Hepatocyte (in vitro differentiated cells): ENCODE data around the gene TMEM273. TPM values are rescaled to one million over a fixed set of nuclear protein-coding genes. Genes with fewer than 3 reads are reported as not detected.

ENCODE experiments used
- DNase-seq: peaks from one replicate; pipeline ENCODE4 v3.0.0-alpha.2; 2016; ENCODE audit warnings: low spot score
- H2AFZ ChIP-seq: fragments of 200-600 bp; sonication (generic); 2 replicates; pipeline ENCODE4 v1.6.0; 2016; ENCODE audit warnings: antibody characterized with exemption, mild to moderate bottlenecking
- H3K27ac ChIP-seq: fragments of 200-600 bp; sonication (generic); 2 replicates; pipeline ENCODE4 v1.5.1; 2016; ENCODE audit warnings: mild to moderate bottlenecking
- H3K27me3 ChIP-seq: fragments of 200-600 bp; sonication (generic); 2 replicates; pipeline ENCODE4 v1.6.1; 2016
- H3K36me3 ChIP-seq: fragments of 200-600 bp; sonication (generic); replicated peaks from 2 replicates; pipeline ENCODE4 v1.5.1; 2016; ENCODE audit warnings: low read depth; ENCODE audit not compliant: insufficient read depth
- H3K4me1 ChIP-seq: fragments of 200-600 bp; sonication (generic); 2 replicates; pipeline ENCODE4 v1.5.1; 2016; ENCODE audit warnings: mild to moderate bottlenecking, moderate library complexity; ENCODE audit not compliant: insufficient read depth
- H3K4me2 ChIP-seq: fragments of 200-600 bp; sonication (generic); 2 replicates; pipeline ENCODE4 v1.6.0; 2016
- H3K4me3 ChIP-seq: fragments of 200-600 bp; sonication (generic); 2 replicates; pipeline ENCODE4 v1.5.1; 2016; ENCODE audit warnings: mild to moderate bottlenecking
- H3K79me2 ChIP-seq: fragments of 200-600 bp; sonication (generic); 2 replicates; pipeline ENCODE4 v1.6.0; 2017; ENCODE audit warnings: mild to moderate bottlenecking
- H3K9me2 ChIP-seq: fragments of 200-600 bp; sonication (generic); replicated peaks from 2 replicates; pipeline ENCODE4 v1.6.0; 2017; ENCODE audit warnings: mild to moderate bottlenecking; ENCODE audit not compliant: insufficient read depth
- H3K9me3 ChIP-seq: fragments of 200-600 bp; sonication (generic); 2 replicates; pipeline ENCODE4 v1.5.1; 2016; ENCODE audit warnings: low read depth, mild to moderate bottlenecking
- H4K20me1 ChIP-seq: fragments of 200-600 bp; sonication (generic); 2 replicates; pipeline ENCODE4 v1.6.0; 2016; ENCODE audit warnings: mild to moderate bottlenecking; ENCODE audit not compliant: insufficient read depth, poor library complexity, severe bottlenecking
- EZH2 ChIP-seq: fragments of 200-600 bp; sonication (generic); IDR thresholded peaks from 2 replicates; pipeline ENCODE4 v1.6.1; 2016; ENCODE audit warnings: antibody characterized with exemption, mild to moderate bottlenecking, borderline replicate concordance
- EZH2phosphoT487 ChIP-seq: fragments of 200-600 bp; sonication (generic); IDR thresholded peaks from one replicate; pipeline ENCODE4 v1.6.1; 2018; ENCODE audit warnings: antibody characterized with exemption, mild to moderate bottlenecking, low read depth, moderate library complexity; ENCODE audit not compliant: unreplicated experiment, severe bottlenecking
- WGBS: methylation state at CpG from one replicate; pipeline ENCODE4 v1.1.6; 2016; ENCODE audit warnings: low lambda C conversion rate; ENCODE audit errors: missing lambda C conversion rate; 5-methylcytosine and 5-hydroxymethylcytosine counted together
- polyA plus RNA-seq: library from polyadenylated mRNA; unstranded; fragments of >200 nt; fragmentation: Nextera tagmentation; extraction: Ambion mirVana; gene quantifications from 2 replicates; pipeline ENCODE4 v1.2.1, GENCODE V29; 2016
- total RNA-seq: library from RNA; depleted of rRNA; stranded (reverse); fragments of >200 nt; gene quantifications from 2 replicates; pipeline ENCODE4 v1.2.3, GENCODE V29; 2014
- TF ChIP-seq, protein P1 (sequence below): fragments of 200-600 bp; sonication (generic); IDR thresholded peaks from 2 replicates; pipeline ENCODE4 v1.5.1; 2016; ENCODE audit warnings: antibody characterized with exemption, mild to moderate bottlenecking; ENCODE audit not compliant: poor library complexity

The TMEM273 gene
- total and polyA plus RNA-seq, 2 experiments from 2014 or later = 0.27 TPM; not detected in 1

DNA sequence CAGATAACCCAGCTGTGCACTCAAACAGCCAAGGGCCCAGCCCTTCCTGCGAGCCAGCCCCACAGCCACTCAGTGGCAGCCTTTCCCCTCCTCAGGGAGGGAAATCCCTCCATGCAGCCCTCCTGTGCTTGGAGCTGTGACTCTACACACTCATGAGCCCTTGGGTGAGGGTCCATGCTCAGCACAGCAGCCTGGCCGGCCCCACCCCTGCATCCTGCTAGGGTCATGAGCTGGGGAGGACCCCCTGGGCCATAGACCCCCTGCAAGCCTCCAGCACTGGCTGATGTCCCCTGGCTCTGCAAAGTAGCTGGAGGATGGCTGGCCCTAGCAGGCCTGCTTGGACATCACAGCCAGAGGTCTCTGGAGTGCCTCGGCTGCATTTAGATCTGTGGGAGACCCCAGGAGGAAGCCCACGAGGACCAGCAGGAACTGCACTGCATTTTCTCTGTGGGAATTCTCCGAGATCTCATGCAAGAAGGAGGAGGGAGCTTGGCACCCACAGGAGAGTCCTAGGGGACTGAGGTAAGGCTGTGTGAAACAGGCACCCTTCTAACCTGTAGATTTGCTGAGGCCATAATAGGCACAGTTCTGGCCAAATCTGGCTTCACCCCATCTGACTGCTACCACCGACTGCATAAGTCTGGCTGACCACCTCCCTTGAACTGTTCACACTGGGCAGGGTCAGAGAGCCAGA is 17.4 kb downstream of the TMEM273 start:
- DNase-seq = no peak
- no peak overlapping the region for H3K4me2 ChIP-seq
- no peaks in the 10 kb centered on the region for H3K9me2 ChIP-seq
- H3K4me3 ChIP-seq = no peak overlapping the region
- no peaks in the 10 kb centered on the region for H3K79me2 ChIP-seq
- no peaks in the 10 kb centered on the region for H3K4me1 ChIP-seq
- H3K36me3 ChIP-seq = no peaks in the 10 kb centered on the region
- no peaks in the 10 kb centered on the region for H4K20me1 ChIP-seq
- H3K9me3 ChIP-seq = no peaks in the 10 kb centered on the region
- TF ChIP-seq EZH2phosphoT487 = no peak
- H2AFZ ChIP-seq = no peak overlapping the region
- 82% methylated on average over 6 of the region's 6 CpGs for WGBS
- H3K27me3 ChIP-seq = no peaks in the 10 kb centered on the region
- no peak overlapping the region for H3K27ac ChIP-seq

DNA sequence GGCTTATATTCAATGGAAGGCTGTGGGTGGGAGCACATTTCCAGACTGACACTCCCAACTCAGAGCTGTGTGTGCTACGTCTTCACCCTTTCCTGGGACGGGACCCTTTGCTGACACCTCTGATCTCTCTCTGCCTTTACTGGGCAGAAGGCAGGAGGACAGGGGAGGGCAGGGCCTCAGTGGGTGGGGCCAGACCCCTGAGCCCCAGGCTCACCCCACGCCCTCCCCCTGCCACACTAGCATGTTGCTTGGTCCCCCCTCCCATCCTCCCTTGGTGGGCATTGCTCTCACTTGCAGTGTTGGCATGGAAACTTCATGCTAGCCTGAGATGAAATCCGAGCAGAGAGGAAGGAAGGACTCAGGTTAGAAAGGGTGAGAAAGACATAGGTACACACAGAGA is 18.4 kb downstream of the TMEM273 start:
- no peaks in the 10 kb centered on the region for H3K9me2 ChIP-seq
- H3K4me3 ChIP-seq = no peak overlapping the region
- H2AFZ ChIP-seq = no peak overlapping the region
- no peaks in the 10 kb centered on the region for H3K36me3 ChIP-seq
- no peaks in the 10 kb centered on the region for H3K4me1 ChIP-seq
- WGBS = 73% methylated on average over 3 of the region's 4 CpGs
- H3K4me2 ChIP-seq = no peak overlapping the region
- H3K27me3 ChIP-seq = no peaks in the 10 kb centered on the region
- H3K27ac ChIP-seq = no peak overlapping the region
- H3K79me2 ChIP-seq = no peaks in the 10 kb centered on the region
- no peaks in the 10 kb centered on the region for H3K9me3 ChIP-seq
- no peaks in the 10 kb centered on the region for H4K20me1 ChIP-seq
- DNase-seq = no peak
- TF ChIP-seq, protein P1, sequence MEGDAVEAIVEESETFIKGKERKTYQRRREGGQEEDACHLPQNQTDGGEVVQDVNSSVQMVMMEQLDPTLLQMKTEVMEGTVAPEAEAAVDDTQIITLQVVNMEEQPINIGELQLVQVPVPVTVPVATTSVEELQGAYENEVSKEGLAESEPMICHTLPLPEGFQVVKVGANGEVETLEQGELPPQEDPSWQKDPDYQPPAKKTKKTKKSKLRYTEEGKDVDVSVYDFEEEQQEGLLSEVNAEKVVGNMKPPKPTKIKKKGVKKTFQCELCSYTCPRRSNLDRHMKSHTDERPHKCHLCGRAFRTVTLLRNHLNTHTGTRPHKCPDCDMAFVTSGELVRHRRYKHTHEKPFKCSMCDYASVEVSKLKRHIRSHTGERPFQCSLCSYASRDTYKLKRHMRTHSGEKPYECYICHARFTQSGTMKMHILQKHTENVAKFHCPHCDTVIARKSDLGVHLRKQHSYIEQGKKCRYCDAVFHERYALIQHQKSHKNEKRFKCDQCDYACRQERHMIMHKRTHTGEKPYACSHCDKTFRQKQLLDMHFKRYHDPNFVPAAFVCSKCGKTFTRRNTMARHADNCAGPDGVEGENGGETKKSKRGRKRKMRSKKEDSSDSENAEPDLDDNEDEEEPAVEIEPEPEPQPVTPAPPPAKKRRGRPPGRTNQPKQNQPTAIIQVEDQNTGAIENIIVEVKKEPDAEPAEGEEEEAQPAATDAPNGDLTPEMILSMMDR = no peak
- TF ChIP-seq EZH2phosphoT487 = no peak
- TF ChIP-seq EZH2 = no peak

DNA sequence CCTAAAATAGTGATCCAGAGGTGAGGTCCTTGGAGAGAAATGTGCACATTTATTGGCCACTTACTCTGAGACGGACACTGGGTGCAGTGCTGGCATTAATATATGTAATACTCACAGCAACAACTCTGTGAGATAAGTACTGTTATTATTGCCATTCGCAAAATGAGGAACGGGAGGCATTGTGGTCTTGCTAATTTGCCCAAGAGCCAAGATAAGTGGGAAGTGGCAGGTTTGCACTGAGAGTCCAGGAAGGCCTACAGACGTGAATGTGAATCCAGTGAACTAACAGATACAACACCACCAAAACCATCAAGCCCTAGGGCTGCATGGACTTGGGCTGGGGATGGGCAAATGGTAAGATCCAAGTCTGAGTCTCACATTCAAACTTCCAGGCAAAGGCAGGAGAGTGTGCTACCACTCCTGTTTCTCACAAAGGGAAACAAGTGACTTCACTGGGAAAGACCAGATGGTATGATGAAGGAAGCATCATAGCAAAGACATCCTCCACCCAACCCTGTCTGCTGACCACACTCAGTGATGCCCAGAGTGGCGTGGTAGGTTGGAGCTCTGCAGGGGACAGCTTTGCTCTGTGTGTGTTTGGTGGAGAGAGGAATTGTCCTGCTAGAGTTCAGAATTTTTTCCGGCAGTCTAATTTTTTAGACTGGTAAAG is 19.2 kb downstream of the TMEM273 start:
- Histone ChIP-seq H3K79me2 (no peaks in the 10 kb centered on the region), H3K9me2 (no peaks in the 10 kb centered on the region), H3K4me3 (no peak overlapping the region), H2AFZ (no peak overlapping the region), H3K36me3 (no peaks in the 10 kb centered on the region), H3K27me3 (no peaks in the 10 kb centered on the region), H3K4me2 (no peak overlapping the region), H3K9me3 (no peaks in the 10 kb centered on the region), H3K27ac (no peak overlapping the region), H4K20me1 (no peaks in the 10 kb centered on the region), H3K4me1 (no peaks in the 10 kb centered on the region)
- no peak for TF ChIP-seq EZH2
- WGBS = 93% methylated on average over 6 of the region's 6 CpGs
- no peak for DNase-seq

DNA sequence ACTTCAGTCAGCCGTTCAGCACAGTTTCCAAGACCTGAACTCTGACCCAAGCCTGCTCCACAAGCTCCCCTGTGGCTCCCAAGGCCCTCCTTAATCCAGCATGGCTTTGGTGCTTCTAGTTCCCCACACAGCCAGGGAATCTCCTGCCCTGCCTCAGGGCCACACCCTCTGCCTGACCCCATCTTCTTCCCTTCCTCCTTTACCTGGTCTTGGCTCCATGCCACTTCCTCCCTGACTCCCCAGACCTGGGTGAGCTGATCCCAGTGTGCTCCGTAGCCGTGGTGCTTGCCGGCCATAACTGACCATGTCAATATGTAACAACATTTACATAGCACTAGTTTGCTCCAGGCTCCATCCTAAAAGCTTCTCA is 20.0 kb downstream of the TMEM273 start:
- TF ChIP-seq, protein P1 = no peak
- TF ChIP-seq EZH2phosphoT487 (no peak), EZH2 (no peak)
- Histone ChIP-seq H3K4me2 (no peak overlapping the region), H4K20me1 (no peaks in the 10 kb centered on the region), H3K79me2 (no peaks in the 10 kb centered on the region), H3K4me3 (no peak overlapping the region), H3K9me2 (no peaks in the 10 kb centered on the region), H3K36me3 (no peaks in the 10 kb centered on the region), H3K27me3 (no peaks in the 10 kb centered on the region), H3K9me3 (no peaks in the 10 kb centered on the region), H3K4me1 (no peaks in the 10 kb centered on the region), H2AFZ (no peak overlapping the region), H3K27ac (no peak overlapping the region)
- WGBS = 87% methylated on average over 4 of the region's 4 CpGs
- DNase-seq = no peak
